A549 (cell line): Measurements from ENCODE around the gene IFNL3.

Experiments
- CTCF ChIP-seq: fragments of >200 bp; sonication (Bioruptor Twin); formaldehyde crosslinking; IDR thresholded peaks from 3 replicates; pipeline ENCODE4 v1.5.1; 2016
- JUN ChIP-seq, 2 experiments: fragments of >200 bp; sonication (Bioruptor Twin); formaldehyde crosslinking; IDR thresholded peaks; 2 replicates in 1 of 2; 3 replicates in 1 of 2; pipeline ENCODE4 v1.6.1; 2016 to 2017
- POLR2A ChIP-seq: IDR thresholded peaks from 2 replicates; pipeline ENCODE4 v1.6.1; 2012; ENCODE audit warnings: mild to moderate bottlenecking, low read length
- RAD21 ChIP-seq, 2 experiments: fragments of >200 bp in 1 of 2; sonication (Bioruptor Twin) in 1 of 2; formaldehyde crosslinking in 1 of 2; IDR thresholded peaks in 1 of 2; conservative IDR thresholded peaks in 1 of 2; 2 replicates in 1 of 2; 3 replicates in 1 of 2; pipeline ENCODE4 v1.6.1; 2012 to 2018; ENCODE audit warnings: inconsistent platforms in 1 of 2
- ZFP36 ChIP-seq: fragments of 450-650 bp; IDR thresholded peaks from 2 replicates; pipeline ENCODE4 v1.6.1; 2014; ENCODE audit warnings: borderline replicate concordance; ENCODE audit not compliant: partially characterized antibody
- TF ChIP-seq, protein P1 (sequence below): fragments of 150-350 bp; IDR thresholded peaks from 2 replicates; pipeline ENCODE4 v1.6.1; 2014; ENCODE audit warnings: low read depth, mild to moderate bottlenecking, low read length

- TF ChIP-seq RAD21 (conservative IDR thresholded peaks at IDR 0.05 in 1 of 2, IDR thresholded peaks at IDR 0.05 in 1 of 2) (no peak), ZFP36 (no peak), JUN (IDR thresholded peaks at IDR 0.05) (no peak), CTCF (no peak), POLR2A (no peak)
- TF ChIP-seq, protein P1, sequence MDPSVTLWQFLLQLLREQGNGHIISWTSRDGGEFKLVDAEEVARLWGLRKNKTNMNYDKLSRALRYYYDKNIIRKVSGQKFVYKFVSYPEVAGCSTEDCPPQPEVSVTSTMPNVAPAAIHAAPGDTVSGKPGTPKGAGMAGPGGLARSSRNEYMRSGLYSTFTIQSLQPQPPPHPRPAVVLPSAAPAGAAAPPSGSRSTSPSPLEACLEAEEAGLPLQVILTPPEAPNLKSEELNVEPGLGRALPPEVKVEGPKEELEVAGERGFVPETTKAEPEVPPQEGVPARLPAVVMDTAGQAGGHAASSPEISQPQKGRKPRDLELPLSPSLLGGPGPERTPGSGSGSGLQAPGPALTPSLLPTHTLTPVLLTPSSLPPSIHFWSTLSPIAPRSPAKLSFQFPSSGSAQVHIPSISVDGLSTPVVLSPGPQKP: no peak
Observed at GRCh38 chr19:39236527-39236926, 8.3 kb downstream of the IFNL3 start.
